Naive thymus-derived CD4-positive, alpha-beta T cell (primary cell): ENCODE results near the gene DYNC1I1. TPM values are rescaled to one million over a fixed set of nuclear protein-coding genes. Genes with fewer than 3 reads are reported as not detected.

Experiments
- ATAC-seq: fragments of 150-1000 bp; cut with Tn5 transposase; 2 replicates; pipeline ENCODE4 v1.10.0; 2021; ENCODE audit warnings: mild to moderate bottlenecking, moderate library complexity
- CTCF ChIA-PET: fragments of 350-600 bp; sonication (Branson Sonifier 250); formaldehyde crosslinking; loops from one replicate; lab custom pipeline; 2021; ENCODE audit warnings: antibody characterized with exemption; lab: Charles Lee
- POLR2A ChIA-PET: fragments of 350-600 bp; sonication (Branson Sonifier 250); formaldehyde crosslinking; loops from one replicate; lab custom pipeline; 2021; ENCODE audit warnings: antibody characterized with exemption, inconsistent platforms; lab: Charles Lee
- DNase-seq, 9 donors: peaks; one replicate each; pipeline versions ENCODE4 v3.0.0 to v3.0.0-alpha.2; 2020 to 2022; ENCODE audit warnings: mixed read lengths in 1 of 9
- H3K27ac ChIP-seq: one replicate; pipeline ENCODE4 v1.7.0; 2013; ENCODE audit warnings: mild to moderate bottlenecking, low read depth, low read length, moderate library complexity
- H3K27me3 ChIP-seq, 2 donors: one replicate each; pipeline ENCODE4 v1.7.0; 2013; ENCODE audit warnings: low read length in 2 of 2, mild to moderate bottlenecking in 2 of 2, moderate library complexity in 2 of 2; ENCODE audit not compliant: control insufficient read depth in 2 of 2, insufficient read depth in 2 of 2
- H3K36me3 ChIP-seq, 3 experiments: 1 replicate in 2 of 3; 2 replicates in 1 of 3; pipeline ENCODE4 v1.7.0; 2013; ENCODE audit warnings: low read length in 3 of 3, mild to moderate bottlenecking in 3 of 3, moderate library complexity in 1 of 3; ENCODE audit not compliant: insufficient read depth in 3 of 3, control insufficient read depth in 2 of 3
- H3K4me1 ChIP-seq, 2 donors: one replicate each; pipeline ENCODE4 v1.7.0; 2013; ENCODE audit warnings: low read length in 2 of 2, mild to moderate bottlenecking in 2 of 2, moderate library complexity in 1 of 2; ENCODE audit not compliant: control insufficient read depth in 2 of 2, insufficient read depth in 2 of 2
- H3K4me3 ChIP-seq: 2 replicates; pipeline ENCODE4 v1.7.0; 2013; ENCODE audit warnings: mild to moderate bottlenecking, low read length
- H3K9me3 ChIP-seq, 3 experiments: 1 replicate in 2 of 3; 2 replicates in 1 of 3; pipeline ENCODE4 v1.7.0; 2013; ENCODE audit warnings: low read length in 3 of 3; ENCODE audit not compliant: control insufficient read depth in 2 of 3
- H3K27ac Mint-ChIP-seq, 9 donors: one replicate each; pipeline ENCODE4 v1.8.0; 2020 to 2022; ENCODE audit warnings: mixed read lengths in 9 of 9, mild to moderate bottlenecking in 8 of 9, moderate library complexity in 5 of 9, inconsistent platforms in 2 of 9
- H3K27me3 Mint-ChIP-seq, 5 donors: one replicate each; pipeline ENCODE4 v1.8.0; 2021 to 2022; ENCODE audit warnings: mixed read lengths in 5 of 5, mild to moderate bottlenecking in 1 of 5
- H3K36me3 Mint-ChIP-seq, 5 donors: one replicate each; pipeline ENCODE4 v1.8.0; 2020 to 2022; ENCODE audit warnings: mixed read lengths in 5 of 5, mild to moderate bottlenecking in 3 of 5, inconsistent platforms in 1 of 5
- H3K4me1 Mint-ChIP-seq, 7 donors: one replicate each; pipeline ENCODE4 v1.8.0; 2020 to 2022; ENCODE audit warnings: mixed read lengths in 7 of 7, mild to moderate bottlenecking in 3 of 7, inconsistent platforms in 1 of 7
- H3K4me3 Mint-ChIP-seq, 10 donors: one replicate each; pipeline ENCODE4 v1.8.0; 2020 to 2022; ENCODE audit warnings: mild to moderate bottlenecking in 10 of 10, mixed read lengths in 10 of 10, moderate library complexity in 6 of 10, inconsistent platforms in 2 of 10
- H3K9me3 Mint-ChIP-seq, 11 donors: one replicate each; pipeline ENCODE4 v1.8.0; 2020 to 2022; ENCODE audit warnings: mixed read lengths in 11 of 11, mild to moderate bottlenecking in 4 of 11, inconsistent platforms in 1 of 11, moderate library complexity in 1 of 11
- intact Hi-C, 2 donors: fragments of 100-400 bp; cut with micrococcal nuclease; formaldehyde crosslinking; loops; one replicate each; pipeline ENCODE4 v1.15.1; 2023
- polyA plus RNA-seq, 2 donors: library from polyadenylated mRNA; unstranded; fragments of 300-500 nt; fragmentation: Illumina TruSeq; gene quantifications; one replicate each; pipeline ENCODE4 v1.2.3, GENCODE V29; 2021
- total RNA-seq, 6 experiments: library from RNA in 5 of 6; stranded (reverse) in 5 of 6; gene quantifications; 1 replicate in 5 of 6; 2 replicates in 1 of 6; pipeline ENCODE4 v1.2.3 and lab custom pipeline; 2021 to 2026

DYNC1I1 gene
- total and polyA plus RNA-seq, 7 experiments from 2014 or later = 0.61 TPM; not detected in 6

DNA sequence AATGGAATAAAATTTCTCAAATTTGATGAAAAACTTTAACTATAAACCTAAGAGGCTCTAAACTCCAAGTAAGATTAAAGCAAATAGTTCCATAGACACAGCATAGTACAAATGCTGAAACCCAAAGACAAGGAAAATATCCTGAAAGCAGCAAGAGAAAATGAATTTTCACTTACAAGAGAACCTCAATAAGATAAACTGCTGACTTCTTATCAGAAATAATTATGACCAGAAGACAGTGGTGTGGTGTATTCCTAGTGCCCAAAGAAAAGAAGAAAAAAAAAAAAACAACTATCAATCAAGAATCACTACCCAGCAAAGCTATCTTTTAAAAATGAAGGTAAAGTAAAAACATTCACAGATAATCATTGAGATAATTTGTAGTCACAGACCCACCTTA lies 106.3 kb downstream of the DYNC1I1 start:
- peaks cover 0 to 29% (median 20%) of the 10 kb centered on the region in 5 donors for H3K27me3 Mint-ChIP-seq
- peaks cover 0 to 14% (median 0%) of the 10 kb centered on the region in 11 donors for H3K9me3 Mint-ChIP-seq
- ChIA-PET CTCF (no interaction called here), POLR2A (no interaction called here)
- intact Hi-C loops = no loop called here
- H3K4me1 Mint-ChIP-seq = no peaks in the 10 kb centered on the region
- DNase-seq (no peak), ATAC-seq (no peak)
- no peak overlapping the region for H3K4me3 ChIP-seq
- no peak overlapping the region for H3K27ac Mint-ChIP-seq
- no peaks in the 10 kb centered on the region for H3K36me3 ChIP-seq
- no peak overlapping the region for H3K27ac ChIP-seq
- no peaks in the 10 kb centered on the region for H3K4me1 ChIP-seq
- H3K9me3 ChIP-seq = no peaks in the 10 kb centered on the region
- H3K36me3 Mint-ChIP-seq = no peaks in the 10 kb centered on the region
- H3K4me3 Mint-ChIP-seq = no peak overlapping the region
- no peaks in the 10 kb centered on the region for H3K27me3 ChIP-seq

DNA sequence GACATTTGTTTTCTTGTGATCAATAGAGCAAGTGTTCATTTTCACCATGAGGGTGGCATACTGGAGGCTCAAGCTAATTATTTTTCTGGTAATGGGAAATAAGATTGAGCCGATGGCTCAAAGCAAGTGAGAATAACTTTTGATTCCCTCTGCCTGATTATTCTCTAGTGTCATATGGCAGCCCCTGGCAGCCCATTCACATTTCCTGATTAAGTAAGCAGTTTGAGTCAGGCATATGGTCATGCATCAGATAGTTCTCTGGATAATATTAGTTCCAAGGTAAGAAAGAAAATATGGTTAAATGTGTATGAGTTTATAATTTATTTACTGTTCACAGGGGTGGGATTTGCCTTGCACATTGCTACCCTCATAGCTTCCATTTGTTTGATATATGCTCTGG lies 109.2 kb downstream of the DYNC1I1 start:
- intact Hi-C loops = no loop called here
- ATAC-seq = no peak
- H3K9me3 Mint-ChIP-seq = peaks cover 0 to 17% (median 0%) of the 10 kb centered on the region in 11 donors
- no peak overlapping the region for H3K27ac Mint-ChIP-seq
- no peaks in the 10 kb centered on the region for H3K4me1 ChIP-seq
- ChIA-PET POLR2A (no interaction called here), CTCF (no interaction called here)
- no peak for DNase-seq
- H3K27ac ChIP-seq = no peak overlapping the region
- peaks cover 2 to 22% (median 9%) of the 10 kb centered on the region in 5 donors for H3K27me3 Mint-ChIP-seq
- no peaks in the 10 kb centered on the region for H3K4me1 Mint-ChIP-seq
- H3K4me3 ChIP-seq = no peak overlapping the region
- H3K36me3 ChIP-seq = no peaks in the 10 kb centered on the region
- no peaks in the 10 kb centered on the region for H3K36me3 Mint-ChIP-seq
- H3K9me3 ChIP-seq = no peaks in the 10 kb centered on the region
- H3K4me3 Mint-ChIP-seq = no peak overlapping the region
- H3K27me3 ChIP-seq = no peaks in the 10 kb centered on the region

DNA sequence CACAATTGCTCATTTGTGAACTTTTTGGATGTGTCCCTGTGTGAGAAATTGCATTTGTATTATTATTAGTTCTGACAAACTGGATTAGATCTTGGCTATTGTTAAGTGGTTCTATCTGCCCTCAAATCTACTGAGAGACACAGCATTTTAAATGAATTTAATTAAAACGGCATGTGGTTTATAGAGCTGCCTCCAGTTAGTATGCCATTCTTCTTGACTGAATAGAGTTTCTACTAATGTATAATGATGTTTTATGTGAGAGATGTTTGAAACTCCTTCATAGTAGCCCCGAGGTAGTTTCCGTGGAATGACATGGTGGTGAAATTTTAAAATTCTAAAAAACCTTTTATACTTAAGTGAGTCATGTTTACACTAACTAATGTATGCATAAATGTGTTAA lies 110.9 kb downstream of the DYNC1I1 start:
- H3K4me3 ChIP-seq = no peak overlapping the region
- H3K4me1 Mint-ChIP-seq = no peaks in the 10 kb centered on the region
- H3K27ac Mint-ChIP-seq = no peak overlapping the region
- POLR2A ChIA-PET = no interaction called here
- no peaks in the 10 kb centered on the region for H3K36me3 Mint-ChIP-seq
- H3K27me3 ChIP-seq = no peaks in the 10 kb centered on the region
- CTCF ChIA-PET = no interaction called here
- H3K27me3 Mint-ChIP-seq = peaks cover 2 to 26% (median 14%) of the 10 kb centered on the region in 5 donors
- ATAC-seq = no peak
- H3K4me3 Mint-ChIP-seq = no peak overlapping the region
- intact Hi-C loops = no loop called here
- H3K27ac ChIP-seq = no peak overlapping the region
- no peaks in the 10 kb centered on the region for H3K9me3 ChIP-seq
- no peak for DNase-seq
- no peaks in the 10 kb centered on the region for H3K36me3 ChIP-seq
- peaks cover 0 to 12% (median 0%) of the 10 kb centered on the region in 11 donors for H3K9me3 Mint-ChIP-seq
- no peaks in the 10 kb centered on the region for H3K4me1 ChIP-seq

DNA sequence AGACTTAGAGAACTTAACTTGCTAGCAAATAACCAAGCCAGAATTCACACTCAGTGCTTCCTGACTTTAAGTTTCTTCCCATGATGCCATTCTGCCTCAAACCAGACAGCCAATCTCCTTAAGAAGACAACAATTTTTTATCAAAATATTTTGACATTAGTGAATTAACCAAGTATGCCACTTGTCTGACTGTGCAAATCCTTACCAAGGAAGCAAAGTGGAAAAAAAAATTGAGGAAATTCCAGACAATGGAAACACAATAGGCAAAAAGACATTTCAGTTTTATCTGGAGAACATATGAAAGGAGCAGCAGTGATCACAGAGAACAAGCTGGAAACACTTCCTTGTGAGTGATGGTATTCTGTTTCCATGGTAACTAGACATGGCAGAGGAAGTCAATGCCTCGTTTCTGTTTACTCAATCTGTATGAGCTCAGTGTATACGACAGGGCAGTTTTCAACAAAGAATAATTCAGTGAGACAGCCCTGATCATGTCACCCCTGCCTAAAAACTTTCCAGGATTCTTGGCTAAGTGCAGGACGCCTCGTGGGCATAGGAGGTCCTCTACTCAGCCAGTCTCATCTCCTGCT lies 114.2 kb downstream of the DYNC1I1 start:
- POLR2A ChIA-PET = no interaction called here
- no peak for DNase-seq
- H3K27me3 ChIP-seq = no peaks in the 10 kb centered on the region
- H3K36me3 ChIP-seq = no peaks in the 10 kb centered on the region
- H3K4me3 ChIP-seq = no peak overlapping the region
- CTCF ChIA-PET = no interaction called here
- Mint-ChIP-seq H3K4me3 (no peak overlapping the region), H3K27ac (no peak overlapping the region), H3K4me1 (no peaks in the 10 kb centered on the region), H3K27me3 (peaks cover 4 to 29% (median 21%) of the 10 kb centered on the region in 5 donors), H3K9me3 (peaks cover 0 to 6% (median 0%) of the 10 kb centered on the region in 11 donors), H3K36me3 (no peaks in the 10 kb centered on the region)
- peak; percentile 49 for ATAC-seq
- H3K27ac ChIP-seq = no peak overlapping the region
- intact Hi-C loops = no loop called here
- H3K9me3 ChIP-seq = no peaks in the 10 kb centered on the region
- H3K4me1 ChIP-seq = no peaks in the 10 kb centered on the region

DNA sequence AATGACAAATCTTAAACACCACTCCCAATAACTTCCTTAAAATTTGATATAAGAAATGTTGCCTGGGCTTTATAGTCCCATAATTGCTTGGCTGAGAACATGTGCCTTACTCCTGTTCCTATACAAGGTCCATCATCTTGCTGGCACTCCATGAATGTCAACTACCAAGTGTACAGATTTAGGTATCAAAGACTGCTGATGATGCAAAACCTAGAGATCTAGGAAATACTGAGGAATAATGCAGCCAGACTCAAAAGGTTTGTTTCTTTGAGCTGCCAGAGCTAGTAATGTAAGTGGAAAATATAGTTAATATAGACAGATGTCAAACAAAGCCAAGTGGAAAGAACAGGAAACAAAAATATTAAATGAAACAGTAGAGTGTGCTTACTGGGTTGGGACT lies 121.1 kb downstream of the DYNC1I1 start:
- Mint-ChIP-seq H3K4me1 (no peaks in the 10 kb centered on the region), H3K27me3 (peaks cover 4 to 27% (median 17%) of the 10 kb centered on the region in 5 donors), H3K27ac (no peak overlapping the region), H3K9me3 (peaks cover 0 to 3% (median 0%) of the 10 kb centered on the region in 11 donors), H3K4me3 (no peak overlapping the region), H3K36me3 (no peaks in the 10 kb centered on the region)
- Histone ChIP-seq H3K4me3 (no peak overlapping the region), H3K27me3 (peaks cover 0 to 2% of the 10 kb centered on the region in 2 donors), H3K9me3 (no peaks in the 10 kb centered on the region), H3K27ac (no peak overlapping the region), H3K36me3 (no peaks in the 10 kb centered on the region), H3K4me1 (no peaks in the 10 kb centered on the region)
- ChIA-PET POLR2A (no interaction called here), CTCF (interaction anchor here (0.6 kb wide), 1 partner anchor 9 kb away, joined by 4 read pairs; no protein-coding TSS in a partner anchor)
- ATAC-seq (no peak), DNase-seq (no peak)
- intact Hi-C loops = no loop called here

DNA sequence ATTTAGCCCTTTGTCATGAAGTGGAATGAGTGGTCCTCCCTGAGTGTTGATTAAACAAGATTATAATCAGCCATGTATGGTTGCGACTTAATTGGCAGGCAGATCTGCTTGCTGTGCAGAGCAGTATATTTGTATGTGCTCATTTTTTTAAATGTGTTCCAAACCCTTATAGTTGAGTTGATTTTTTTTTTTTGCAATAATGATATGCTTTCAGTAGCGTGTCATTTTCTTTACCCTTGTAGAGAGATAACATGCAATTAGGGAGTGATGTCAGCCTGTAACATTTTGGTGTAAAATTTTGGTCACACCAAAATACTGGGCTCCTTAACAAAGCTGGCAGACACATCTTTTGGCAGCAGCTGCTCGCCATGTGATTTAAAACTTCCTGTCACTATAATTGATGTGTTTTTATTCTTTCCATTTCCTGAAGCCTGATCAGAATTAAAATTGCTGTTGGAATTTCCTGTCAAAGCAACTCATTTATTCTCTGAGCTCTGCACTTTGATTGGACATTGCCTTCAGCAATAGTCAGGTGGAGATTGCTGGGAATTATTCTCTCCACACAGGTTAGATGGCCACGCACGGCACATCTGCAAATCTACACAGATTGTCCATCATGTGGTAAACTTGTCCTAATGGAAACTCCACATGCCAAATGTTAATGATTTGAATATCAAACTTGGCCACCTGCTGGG lies 125.3 kb downstream of the DYNC1I1 start:
- Histone ChIP-seq H3K36me3 (no peaks in the 10 kb centered on the region), H3K9me3 (no peaks in the 10 kb centered on the region), H3K4me1 (no peaks in the 10 kb centered on the region), H3K27me3 (peaks cover 0 to 2% of the 10 kb centered on the region in 2 donors), H3K4me3 (no peak overlapping the region), H3K27ac (no peak overlapping the region)
- H3K36me3 Mint-ChIP-seq = no peaks in the 10 kb centered on the region
- POLR2A ChIA-PET = no interaction called here
- H3K4me1 Mint-ChIP-seq = no peaks in the 10 kb centered on the region
- H3K9me3 Mint-ChIP-seq = no peaks in the 10 kb centered on the region
- intact Hi-C loops = no loop called here
- H3K27me3 Mint-ChIP-seq = peaks cover 2 to 32% (median 5%) of the 10 kb centered on the region in 5 donors
- H3K4me3 Mint-ChIP-seq = no peak overlapping the region
- ATAC-seq = no peak
- H3K27ac Mint-ChIP-seq = no peak overlapping the region
- DNase-seq = no peak
- CTCF ChIA-PET = no interaction called here
